Measurements from ENCODE around the gene MID2.
"Not testable (repeated sequence)": the region's sequence is repeated elsewhere in the genome, so short reads cannot be mapped to it uniquely, and the experiment has no call there.

The MID2 gene, protein sequence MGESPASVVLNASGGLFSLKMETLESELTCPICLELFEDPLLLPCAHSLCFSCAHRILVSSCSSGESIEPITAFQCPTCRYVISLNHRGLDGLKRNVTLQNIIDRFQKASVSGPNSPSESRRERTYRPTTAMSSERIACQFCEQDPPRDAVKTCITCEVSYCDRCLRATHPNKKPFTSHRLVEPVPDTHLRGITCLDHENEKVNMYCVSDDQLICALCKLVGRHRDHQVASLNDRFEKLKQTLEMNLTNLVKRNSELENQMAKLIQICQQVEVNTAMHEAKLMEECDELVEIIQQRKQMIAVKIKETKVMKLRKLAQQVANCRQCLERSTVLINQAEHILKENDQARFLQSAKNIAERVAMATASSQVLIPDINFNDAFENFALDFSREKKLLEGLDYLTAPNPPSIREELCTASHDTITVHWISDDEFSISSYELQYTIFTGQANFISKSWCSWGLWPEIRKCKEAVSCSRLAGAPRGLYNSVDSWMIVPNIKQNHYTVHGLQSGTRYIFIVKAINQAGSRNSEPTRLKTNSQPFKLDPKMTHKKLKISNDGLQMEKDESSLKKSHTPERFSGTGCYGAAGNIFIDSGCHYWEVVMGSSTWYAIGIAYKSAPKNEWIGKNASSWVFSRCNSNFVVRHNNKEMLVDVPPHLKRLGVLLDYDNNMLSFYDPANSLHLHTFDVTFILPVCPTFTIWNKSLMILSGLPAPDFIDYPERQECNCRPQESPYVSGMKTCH
- 0.30 to 3.0 (median 1.0) reads per million in 18 experiments for total RNA-seq

- DNase-seq: no peak
Measured at GRCh38 chrX:107825698-107826237, at the start of gene MID2. MID2 (plus strand) TSS chrX:107825866; CDS start chrX:107826427, 561 bp downstream.

GRCh38 chrX:107776649-107777535 lies 48.8 kb upstream of the MID2 start:
- peak; percentile 83 to 87 for DNase-seq

GRCh38 chrX:107777536-107777832 lies 48.2 kb upstream of the MID2 start, which contains the start of gene NCBP2L:
NCBP2L (plus strand) TSS chrX:107777733; CDS start chrX:107794221, 16,488 bp downstream.
- DNase-seq: no peak

DNA sequence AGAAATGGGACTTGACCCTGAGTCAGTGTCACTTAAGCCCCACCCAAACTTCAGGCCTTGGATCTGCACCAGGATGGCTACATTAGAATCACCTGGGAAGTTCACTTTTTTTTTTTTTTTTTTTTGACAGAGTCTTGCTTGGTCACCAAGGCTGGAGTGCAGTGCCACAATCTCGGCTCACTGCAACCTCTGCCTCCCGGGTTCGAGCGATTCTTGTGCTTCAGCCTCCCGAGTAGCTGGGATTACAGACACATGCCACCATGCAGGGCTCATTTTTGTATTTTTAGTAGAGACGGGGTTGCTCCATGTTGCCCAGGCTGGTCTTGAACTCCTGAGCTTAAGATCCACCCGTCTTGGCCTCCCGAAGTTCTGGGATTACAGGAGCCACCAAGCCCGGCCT lies 45.1 kb upstream of the MID2 start:
- DNase-seq: no peak

DNA sequence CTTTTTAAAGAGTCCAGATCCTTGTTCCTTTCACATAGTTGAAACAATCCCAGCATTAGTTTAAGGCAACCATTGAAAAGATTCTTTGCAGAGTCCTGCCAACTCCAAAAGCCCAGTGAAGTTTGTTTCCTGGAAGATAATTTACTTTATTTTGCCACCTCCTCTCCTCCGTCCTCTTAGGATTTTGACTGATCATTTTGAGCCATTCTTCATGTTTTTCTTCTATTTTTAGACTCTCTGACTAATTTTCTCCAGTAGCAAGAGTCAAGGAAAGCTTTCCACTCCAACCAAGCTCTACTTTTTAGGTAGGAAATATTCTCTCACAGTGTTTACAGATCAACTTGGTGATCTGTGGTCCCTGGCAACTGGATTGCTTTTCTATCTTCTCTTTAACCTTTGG lies 37.8 kb upstream of the MID2 start:
- no peak for DNase-seq

- DNase-seq: peak in 1 of 2 donors; percentile 20
Measured at GRCh38 chrX:107804427-107804826, 21.2 kb upstream of the MID2 start.

- no peak for DNase-seq
Measured at GRCh38 chrX:107805179-107805578, 20.5 kb upstream of the MID2 start.

- not testable (repeated sequence) for DNase-seq
Measured at GRCh38 chrX:107810053-107810452, 15.6 kb upstream of the MID2 start.

- no peak for DNase-seq
Measured at GRCh38 chrX:107818900-107819521, 6.7 kb upstream of the MID2 start.

- DNase-seq: no peak
Measured at GRCh38 chrX:107823042-107823441, 2.6 kb upstream of the MID2 start.

DNA sequence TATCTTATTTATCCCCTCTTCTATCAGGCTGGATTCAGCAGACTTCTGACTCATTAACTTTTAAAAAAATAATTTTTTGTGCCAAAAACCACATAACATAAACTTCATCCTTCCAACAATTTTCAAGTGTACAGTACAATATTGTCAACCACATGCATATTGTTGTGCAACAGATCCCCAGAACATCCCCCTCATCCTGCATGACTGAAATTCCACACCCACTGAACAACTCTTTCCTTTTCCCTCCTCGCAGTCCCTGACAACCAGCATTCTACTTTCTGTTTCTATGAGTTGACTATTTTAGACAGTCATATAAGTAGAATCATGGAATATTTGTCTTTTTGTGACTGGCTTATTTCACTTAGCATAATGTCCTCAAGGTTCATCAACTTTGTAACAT lies 2.2 kb upstream of the MID2 start:
- DNase-seq: peak; percentile 13 to 32

- peak; percentile 28 to 58 for DNase-seq
Measured at GRCh38 chrX:107826238-107827029, 768 bp downstream of the MID2 start.

DNA sequence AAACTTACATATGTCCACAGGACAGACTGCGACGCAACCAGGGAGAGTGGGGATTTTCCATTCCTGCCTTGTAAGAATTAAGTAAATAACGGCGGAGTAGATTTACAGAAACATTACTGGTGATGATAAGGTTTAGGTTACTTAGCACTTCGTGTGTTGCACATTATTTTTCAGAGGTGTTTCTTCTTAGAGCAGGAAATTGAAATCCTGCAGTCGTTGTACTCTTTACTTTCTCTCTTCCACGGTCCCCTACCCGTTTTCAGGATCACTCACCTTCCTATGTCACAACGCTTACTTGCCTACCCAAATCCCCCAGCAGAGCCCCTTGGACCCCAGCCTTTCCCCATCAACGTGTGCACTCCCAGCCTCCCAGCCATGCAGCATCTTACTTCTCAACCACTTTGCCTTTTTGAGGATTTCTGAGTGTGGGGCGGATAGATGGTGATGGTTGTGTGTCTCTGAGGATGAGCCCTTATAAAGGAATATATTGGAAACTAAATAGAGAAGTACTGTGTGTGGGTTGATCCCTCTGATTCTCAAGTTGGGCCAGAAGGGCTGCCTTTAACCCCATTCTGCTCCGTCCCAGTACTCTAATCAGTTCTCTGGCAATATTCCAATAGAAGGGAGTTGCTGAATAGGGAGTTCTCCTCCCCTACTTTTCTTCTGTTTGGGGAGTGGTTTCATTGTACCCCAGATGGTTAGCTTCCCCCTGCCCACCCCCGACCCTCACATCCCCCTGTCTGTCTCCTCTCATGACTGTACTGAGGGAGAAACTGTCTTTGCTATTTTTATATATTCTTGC lies 1.6 kb downstream of the MID2 start:
- DNase-seq: no peak

- DNase-seq: no peak
Measured at GRCh38 chrX:107827852-107828251, 2.2 kb downstream of the MID2 start.

GRCh38 chrX:107829878-107830277 lies 4.2 kb downstream of the MID2 start:
- DNase-seq: no peak

DNA sequence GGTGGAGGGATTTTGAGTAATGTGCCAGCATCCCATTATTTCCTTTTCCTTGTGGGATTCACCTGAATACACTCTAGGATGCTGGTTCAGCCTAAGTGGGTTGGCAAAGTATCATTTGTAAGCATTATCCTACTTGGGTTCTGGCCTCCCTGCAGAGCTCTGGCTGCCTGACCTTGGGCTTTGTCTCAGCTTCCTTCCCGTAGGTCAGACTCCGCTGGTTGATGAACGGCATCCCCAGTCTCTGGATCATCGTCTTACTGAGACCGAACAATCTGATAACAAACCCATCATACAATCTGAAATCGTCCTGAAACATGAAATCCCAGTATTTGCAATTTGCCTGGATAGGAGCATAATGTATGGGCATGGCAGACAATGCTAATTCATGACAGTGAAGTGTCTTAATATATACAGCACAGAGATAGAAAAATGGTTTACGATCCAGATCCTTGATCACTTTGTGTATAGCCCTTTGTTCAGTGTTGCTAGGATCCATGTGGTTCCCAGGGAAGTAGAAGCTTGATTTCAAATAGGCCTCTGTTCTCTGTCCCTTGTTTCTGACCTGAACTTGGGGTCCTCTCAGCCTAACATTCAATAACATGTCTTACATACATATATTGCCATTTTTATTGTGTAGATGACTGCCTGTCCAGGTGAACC lies 5.5 kb downstream of the MID2 start:
- no peak for DNase-seq

DNA sequence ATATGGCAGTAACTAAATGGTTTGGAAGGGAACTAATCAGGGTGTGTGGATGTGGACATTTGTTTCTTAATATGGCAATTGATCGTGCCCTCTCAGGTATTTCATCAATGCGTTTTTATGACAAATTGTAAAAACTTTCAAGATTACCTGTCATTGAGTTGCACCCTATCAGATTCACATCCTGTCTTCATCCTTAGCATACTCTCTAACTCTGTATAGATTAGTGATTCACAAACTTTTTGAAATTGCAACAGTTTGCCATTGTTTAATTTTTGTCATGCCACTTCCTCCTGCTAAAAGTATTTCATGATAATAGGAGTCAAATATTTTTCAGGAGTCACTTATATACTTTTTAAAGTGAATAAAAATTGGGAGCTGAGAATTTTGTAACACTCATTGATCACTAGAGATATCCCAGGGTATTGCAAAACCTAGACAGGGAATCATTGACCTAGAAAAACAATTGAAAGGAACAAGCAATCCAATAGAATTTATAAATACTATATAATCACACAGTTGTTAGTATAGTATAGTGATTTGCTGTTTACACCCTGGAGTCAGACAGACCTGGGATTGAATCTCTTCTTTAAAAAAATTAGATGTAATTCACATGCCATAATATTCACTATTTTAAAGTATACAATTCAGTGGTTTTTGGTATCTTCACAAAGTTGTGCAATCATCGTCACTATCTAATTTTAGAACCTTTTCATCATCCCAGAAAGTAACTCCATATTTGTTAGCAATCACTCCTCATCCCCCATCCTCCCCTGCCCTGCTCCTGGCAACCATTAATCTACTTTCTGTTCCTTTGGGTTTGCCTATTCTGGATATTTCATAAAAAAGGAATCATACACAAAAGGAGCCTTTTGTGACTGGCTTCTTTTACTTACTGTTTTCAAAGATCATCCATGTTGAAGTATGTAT lies 8.9 kb downstream of the MID2 start:
- DNase-seq: no peak

GRCh38 chrX:107836958-107837357 lies 11.3 kb downstream of the MID2 start:
- DNase-seq: no peak

DNA sequence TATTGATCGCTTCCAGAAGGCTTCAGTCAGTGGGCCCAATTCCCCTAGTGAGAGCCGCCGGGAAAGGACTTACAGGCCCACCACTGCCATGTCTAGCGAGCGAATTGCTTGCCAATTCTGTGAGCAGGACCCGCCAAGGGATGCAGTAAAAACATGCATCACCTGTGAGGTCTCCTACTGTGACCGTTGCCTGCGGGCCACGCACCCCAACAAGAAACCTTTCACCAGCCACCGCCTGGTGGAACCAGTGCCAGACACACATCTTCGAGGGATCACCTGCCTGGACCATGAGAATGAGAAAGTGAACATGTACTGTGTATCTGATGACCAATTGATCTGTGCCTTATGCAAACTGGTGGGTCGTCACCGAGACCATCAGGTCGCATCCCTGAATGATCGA lies 15.3 kb downstream of the MID2 start:
- no peak for DNase-seq
